Neural cell (in vitro differentiated cells): ENCODE data around the gene ATXN2L.

ENCODE experiments used
- CTCF ChIP-seq: fragments of 450-650 bp; IDR thresholded peaks from 2 replicates; pipeline ENCODE4 v1.5.1; 2014; ENCODE audit warnings: antibody characterized with exemption, mild to moderate bottlenecking, moderate library complexity; ENCODE audit not compliant: poor library complexity, severe bottlenecking
- EP300 ChIP-seq: fragments of 450-650 bp; conservative IDR thresholded peaks from 2 replicates; pipeline ENCODE4 v1.6.1; 2014; ENCODE audit warnings: antibody characterized with exemption, mild to moderate bottlenecking, moderate library complexity; ENCODE audit not compliant: poor library complexity, severe bottlenecking
- EZH2 ChIP-seq: fragments of 200-600, 300-800 bp; shearing (Covaris generic), sonication (generic); IDR thresholded peaks from 2 replicates; pipeline ENCODE4 v1.6.1; 2014; ENCODE audit warnings: antibody characterized with exemption, low read length, borderline replicate concordance, mild to moderate bottlenecking; ENCODE audit not compliant: insufficient read depth, poor library complexity, severe bottlenecking
- POLR2AphosphoS5 ChIP-seq: IDR thresholded peaks from 2 replicates; pipeline ENCODE4 v1.6.1; 2012
- RAD21 ChIP-seq: fragments of 450-650 bp; conservative IDR thresholded peaks from 2 replicates; pipeline ENCODE4 v1.6.1; 2014; ENCODE audit warnings: antibody characterized with exemption, mild to moderate bottlenecking, moderate library complexity

DNA sequence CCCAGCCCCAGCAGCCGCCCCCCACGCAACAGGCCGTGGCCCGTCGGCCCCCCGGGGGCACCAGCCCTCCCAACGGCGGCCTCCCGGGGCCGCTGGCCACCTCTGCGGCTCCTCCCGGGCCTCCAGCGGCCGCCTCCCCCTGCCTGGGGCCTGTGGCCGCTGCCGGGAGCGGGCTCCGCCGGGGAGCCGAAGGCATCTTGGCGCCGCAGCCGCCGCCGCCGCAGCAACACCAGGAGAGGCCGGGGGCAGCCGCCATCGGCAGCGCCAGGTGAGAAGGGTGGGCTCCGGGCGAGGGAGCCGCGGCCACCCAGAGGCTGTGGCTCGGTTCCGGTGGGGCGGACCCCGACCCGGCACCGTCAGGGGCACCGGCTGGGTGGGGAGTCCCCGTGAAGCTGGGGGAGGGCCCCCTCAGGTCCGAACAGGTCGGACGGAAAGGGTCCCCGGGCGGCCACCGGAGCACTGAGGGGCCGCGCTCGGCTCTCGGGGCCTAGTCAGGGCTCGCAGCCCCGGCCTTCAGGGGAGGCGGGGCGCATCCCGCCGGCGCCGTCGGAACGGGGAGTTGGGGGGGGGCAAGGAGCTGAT lies 583 bp downstream of the ATXN2L start:
- TF ChIP-seq CTCF, result no peak
- TF ChIP-seq RAD21, result no peak
- no peak for TF ChIP-seq EP300
- TF ChIP-seq POLR2AphosphoS5, result no peak
- no peak for TF ChIP-seq EZH2
